ENCODE data around the gene DDX31.
"Not testable (repeated sequence)": the region's sequence is repeated elsewhere in the genome, so short reads cannot be mapped to it uniquely, and the experiment has no call there.

DDX31 gene

GRCh38 chr9:132578367-132578932 lies 91.3 kb downstream of the DDX31 start:
- DNase-seq (ENCODE audit: low spot score), result no peak

- no peak for DNase-seq (ENCODE audit: low spot score)
Measured at GRCh38 chr9:132577119-132577518, 92.7 kb downstream of the DDX31 start.

- no peak for DNase-seq (ENCODE audit: low spot score)
Measured at GRCh38 chr9:132575811-132576210, 94.0 kb downstream of the DDX31 start.

GRCh38 chr9:132575005-132575609 lies 94.7 kb downstream of the DDX31 start:
- peak; percentile 92 for DNase-seq (ENCODE audit: low spot score)

GRCh38 chr9:132572921-132573320 lies 96.9 kb downstream of the DDX31 start:
- peak; percentile 52 for DNase-seq (ENCODE audit: low spot score)

- no peak for DNase-seq (ENCODE audit: low spot score)
Measured at GRCh38 chr9:132571806-132572600, 97.8 kb downstream of the DDX31 start.

GRCh38 chr9:132568787-132569186 lies 101.0 kb downstream of the DDX31 start:
- not testable (repeated sequence) for DNase-seq (ENCODE audit: low spot score)

- no peak for DNase-seq (ENCODE audit: low spot score)
Measured at GRCh38 chr9:132564526-132564925, 105.3 kb downstream of the DDX31 start.

GRCh38 chr9:132562306-132562573 lies 107.5 kb downstream of the DDX31 start:
- DNase-seq (ENCODE audit: low spot score), result no peak

GRCh38 chr9:132560616-132561202 lies 109.1 kb downstream of the DDX31 start:
- DNase-seq (ENCODE audit: low spot score), result no peak

GRCh38 chr9:132559711-132560110 lies 110.1 kb downstream of the DDX31 start:
- DNase-seq (ENCODE audit: low spot score), result no peak

- no peak for DNase-seq (ENCODE audit: low spot score)
Measured at GRCh38 chr9:132557159-132557558, 112.6 kb downstream of the DDX31 start.

GRCh38 chr9:132556714-132557113 lies 113.1 kb downstream of the DDX31 start:
- no peak for DNase-seq (ENCODE audit: low spot score)

- no peak for DNase-seq (ENCODE audit: low spot score)
Measured at GRCh38 chr9:132556235-132556634, 113.5 kb downstream of the DDX31 start.

- DNase-seq (ENCODE audit: low spot score), result no peak
Measured at GRCh38 chr9:132555528-132555927, 114.3 kb downstream of the DDX31 start.

- DNase-seq (ENCODE audit: low spot score), result no peak
Measured at GRCh38 chr9:132554755-132555154, 115.0 kb downstream of the DDX31 start.

GRCh38 chr9:132552041-132552440 lies 117.7 kb downstream of the DDX31 start:
- DNase-seq (ENCODE audit: low spot score), result no peak

GRCh38 chr9:132551556-132551955 lies 118.2 kb downstream of the DDX31 start:
- no peak for DNase-seq (ENCODE audit: low spot score)

GRCh38 chr9:132548751-132549640 lies 120.8 kb downstream of the DDX31 start:
- DNase-seq (ENCODE audit: low spot score), result no peak

GRCh38 chr9:132547976-132548730 lies 121.6 kb downstream of the DDX31 start:
- no peak for DNase-seq (ENCODE audit: low spot score)

GRCh38 chr9:132547436-132547835 lies 122.3 kb downstream of the DDX31 start:
- no peak for DNase-seq (ENCODE audit: low spot score)

Data from AG20443 (cell line).